Heart right ventricle (tissue), 16 donors: ENCODE results near the gene ANP32B. TPM values are rescaled to one million over a fixed set of nuclear protein-coding genes. Genes with fewer than 3 reads are reported as not detected.

Experiments used
- ATAC-seq, 8 donors: fragments of 200-7000 bp; cut with Tn5 transposase; one replicate each; pipeline ENCODE4 v1.9.1; 2020; ENCODE audit warnings: mild to moderate bottlenecking in 8 of 8, moderate library complexity in 8 of 8, moderate number of reproducible peaks in 1 of 8
- DNase-seq, 2 donors: peaks; one replicate each; pipeline ENCODE4 v3.0.0-alpha.2; 2020
- H3K27ac ChIP-seq, 10 donors: fragments of 200-600 bp; sonication (generic) in 2 of 10; one replicate each; pipeline versions ENCODE4 v1.5.0 to v1.8.0; 2020 to 2022; ENCODE audit warnings: mild to moderate bottlenecking in 3 of 10
- H3K27me3 ChIP-seq, 7 donors: fragments of 200-600 bp; one replicate each; pipeline ENCODE4 v1.8.0; 2021 to 2022; ENCODE audit warnings: mild to moderate bottlenecking in 2 of 7
- H3K36me3 ChIP-seq, 9 donors: fragments of 200-600 bp; sonication (generic) in 1 of 9; one replicate each; pipeline versions ENCODE4 v1.5.0 to v1.8.0; 2020 to 2022; ENCODE audit warnings: mild to moderate bottlenecking in 2 of 9
- H3K4me1 ChIP-seq, 9 donors: fragments of 200-600 bp; sonication (generic) in 1 of 9; one replicate each; pipeline versions ENCODE4 v1.5.0 to v1.8.0; 2020 to 2022; ENCODE audit warnings: mild to moderate bottlenecking in 4 of 9
- H3K4me3 ChIP-seq, 10 donors: fragments of 200-600 bp; sonication (generic) in 2 of 10; one replicate each; pipeline versions ENCODE4 v1.5.0 to v1.8.0; 2020 to 2022; ENCODE audit warnings: mild to moderate bottlenecking in 7 of 10, moderate library complexity in 2 of 10
- H3K9me3 ChIP-seq, 11 donors: fragments of 200-600 bp in 10 of 11; sonication (generic) in 2 of 11; one replicate each; pipeline versions ENCODE4 v1.5.0 to v1.8.0; 2013 to 2022; ENCODE audit warnings: mild to moderate bottlenecking in 2 of 11, control low read depth in 1 of 11, moderate library complexity in 1 of 11
- CTCF ChIP-seq, 9 donors: fragments of 200-600 bp; sonication (generic) in 2 of 9; IDR thresholded peaks; one replicate each; pipeline versions ENCODE4 v1.5.0 to v1.8.0; 2021 to 2022; ENCODE audit warnings: antibody characterized with exemption in 9 of 9, mild to moderate bottlenecking in 5 of 9, moderate library complexity in 1 of 9
- WGBS, 2 donors: extraction: QIAGEN DNeasy Blood & Tissue Kit; methylation state at CpG; one replicate each; pipeline ENCODE4 v1.1.7; 2013; ENCODE audit warnings: inconsistent platforms in 1 of 2; 5-methylcytosine and 5-hydroxymethylcytosine counted together
- intact Hi-C, 10 donors: fragments of 100-400 bp; cut with DNase I; formaldehyde crosslinking; loops; one replicate each; pipeline versions ENCODE4 v1.11.1 to v1.14.2; 2022
- polyA plus RNA-seq, 2 donors: library from polyadenylated mRNA; stranded (reverse); fragments of 200-250 nt; gene quantifications; one replicate each; pipeline ENCODE4 v1.2.3, GENCODE V29; 2013
- total RNA-seq, 10 donors: library from RNA; stranded (reverse); fragmentation: NEBNext Ultra II Directional in 3 of 10; extraction: Animal tissue kit (Norgen Biotek cat#: 25700) in 3 of 10; gene quantifications; one replicate each; pipeline versions ENCODE4 v1.2.1 to v1.2.4, GENCODE V29; 2021 to 2023
- donor health status: Arrhythmogenic right ventricular cardiomyopathy.
- donor health status: ischemic (EF 13 %, LVEDD 7.1; RV severe dilation, severe dysfunction).
- donor health status: healthy with polysubstance abuse.
- donor health status: DM: no; HTN: yes; CAD: no.
- donor health status: DM: no; HTN: no; CAD: no.
- donor health status: ischemic (EF 25% LVEDD 6.9; RV normal size, moderate dysfunction).
- donor health status: ischemic (EF 25% LVEDD 5.7; RV mildly dilated, moderate dysfunction).
- donor health status: healthy.
- donor health status: DM: yes; HTN: yes; CAD: no.
- donor health status: Ischemic cardiomyopathy.
- donor health status: ischemic (EF 35%, LVEDD 5.7; RV mildly dilated, moderate dysfunction).
- donor health status: nonischemic (EF 11% LVEDD 7.7; RV severe dilation, severe dysfunction).
- donor health status: DM: yes; HTN: yes; CAD: no.
- donor health status: PGD.
- donor health status: ischemic (EF 29% LVEDD 5.4; RV normal size, mild dysfunction).
- donor health status: nonischemic (EF 23%, LVEDD 6.1; RV moderate dilation, normal function).

ANP32B gene
- total and polyA plus RNA-seq, 12 donors = 48.2 to 69.3 (median 61.2) TPM

- intact Hi-C loops = loop anchor here in 7 of 10 donors (2.0 to 10.0 kb wide), 9 partner anchors 35 to 275 kb away; partner anchors contain the start of genes TRMO (in 3 of the 7), NANS (in 2 of the 7) and TBC1D2 (in 1 of the 7)
- no peaks in the 10 kb centered on the region for H3K36me3 ChIP-seq
- H3K9me3 ChIP-seq = no peaks in the 10 kb centered on the region
- ATAC-seq (no peak), DNase-seq (no peak)
- 55 to 67% methylated on average over 15 of the region's 15 CpGs for WGBS, 2 donors
- TF ChIP-seq CTCF (IDR thresholded peaks at IDR 0.05) = no peak
- H3K4me3 ChIP-seq = peak overlapping the region in 9 of 10 donors; percentile 75 to 100 (median 97)
- no peaks in the 10 kb centered on the region for H3K27me3 ChIP-seq
- peaks cover 0 to 53% (median 38%) of the 10 kb centered on the region in 9 donors for H3K4me1 ChIP-seq
- H3K27ac ChIP-seq = peak overlapping the region in 9 of 10 donors; percentile 66 to 100 (median 99)
These were observed 1.1 kb upstream of the ANP32B start for GRCh38 chr9:97981846-97982682.

- peak overlapping the region; percentile 75 to 100 (median 96) for H3K4me3 ChIP-seq
- peaks cover 0 to 69% (median 50%) of the 10 kb centered on the region in 9 donors for H3K4me1 ChIP-seq
- 0 to 1% methylated on average over 43 to 68 of the region's 70 CpGs for WGBS, 2 donors
- peak overlapping the region; percentile 95 to 100 (median 98) for H3K27ac ChIP-seq
- intact Hi-C loops = loop anchor here in 8 of 10 donors (1.0 to 10.0 kb wide), 10 partner anchors 34 to 274 kb away; partner anchors contain the start of genes TRMO (in 5 of the 8), NANS (in 3 of the 8) and TBC1D2 (in 1 of the 8)
- H3K27me3 ChIP-seq = no peaks in the 10 kb centered on the region
- H3K9me3 ChIP-seq = no peaks in the 10 kb centered on the region
- no peaks in the 10 kb centered on the region for H3K36me3 ChIP-seq
- DNase-seq (peak; percentile 49 to 68), ATAC-seq (peak; percentile 30 to 67 (median 42))
- no peak for TF ChIP-seq CTCF (IDR thresholded peaks at IDR 0.05)
These were observed 547 bp downstream of the ANP32B start for GRCh38 chr9:97983589-97984187.

GRCh38 chr9:97984188-97985057 is 1.3 kb downstream of the ANP32B start:
- TF ChIP-seq CTCF (IDR thresholded peaks at IDR 0.05) = no peak
- peak; percentile 7 to 54 (median 32) for ATAC-seq
- Histone ChIP-seq H3K4me3 (peak overlapping the region; percentile 75 to 100 (median 96)), H3K9me3 (no peaks in the 10 kb centered on the region), H3K36me3 (no peaks in the 10 kb centered on the region), H3K4me1 (peaks cover 0 to 76% (median 55%) of the 10 kb centered on the region in 9 donors), H3K27ac (peak overlapping the region; percentile 95 to 100 (median 98)), H3K27me3 (no peaks in the 10 kb centered on the region)
- peak; percentile 83 to 88 for DNase-seq
- intact Hi-C loops = loop anchor here in 5 of 10 donors (5.0 to 10.0 kb wide), 5 partner anchors 33 to 273 kb away; partner anchors contain the start of gene TBC1D2 (in 1 of the 5)
- 0 to 1% methylated on average over 57 to 113 of the region's 116 CpGs for WGBS, 2 donors
